HEK293 (cell line): Measurements from ENCODE around the gene ST3GAL2.

ENCODE experiments used
- BCL11A ChIP-seq: fragments of 450-650 bp; formaldehyde crosslinking; IDR thresholded peaks from 2 replicates; pipeline ENCODE4 v1.5.1; 2016; ENCODE audit warnings: low read depth, missing biosample characterization, missing genetic modification characterization
- KLF16 ChIP-seq: fragments of 450-650 bp; formaldehyde crosslinking; IDR thresholded peaks from 2 replicates; pipeline ENCODE4 v1.5.1; 2017; ENCODE audit warnings: missing biosample characterization, missing genetic modification characterization
- ZBTB20 ChIP-seq: fragments of 450-650 bp; formaldehyde crosslinking; IDR thresholded peaks from 2 replicates; pipeline ENCODE4 v1.5.1; 2016; ENCODE audit warnings: missing biosample characterization, missing genetic modification characterization
- ZBTB8A ChIP-seq: fragments of 450-650 bp; formaldehyde crosslinking; IDR thresholded peaks from 2 replicates; pipeline ENCODE4 v1.5.1; 2016; ENCODE audit warnings: missing biosample characterization, missing genetic modification characterization
- ZEB2 ChIP-seq: fragments of 450-650 bp; formaldehyde crosslinking; IDR thresholded peaks from 2 replicates; pipeline ENCODE4 v1.5.1; 2016; ENCODE audit warnings: missing biosample characterization, missing genetic modification characterization
- ZNF10 ChIP-seq: fragments of 450-650 bp; formaldehyde crosslinking; IDR thresholded peaks from 2 replicates; pipeline ENCODE4 v1.5.1; 2017; ENCODE audit warnings: missing biosample characterization, missing genetic modification characterization
- ZNF248 ChIP-seq: fragments of 450-650 bp; formaldehyde crosslinking; IDR thresholded peaks from 2 replicates; pipeline ENCODE4 v1.5.1; 2017; ENCODE audit warnings: missing biosample characterization, missing genetic modification characterization
- ZNF391 ChIP-seq: fragments of 450-650 bp; formaldehyde crosslinking; IDR thresholded peaks from 2 replicates; pipeline ENCODE4 v1.5.1; 2016; ENCODE audit warnings: low read depth, missing biosample characterization, missing genetic modification characterization, borderline replicate concordance
- ZNF501 ChIP-seq: fragments of 450-650 bp; formaldehyde crosslinking; IDR thresholded peaks from 2 replicates; pipeline ENCODE4 v1.5.1; 2016; ENCODE audit warnings: missing biosample characterization, missing genetic modification characterization
- ZNF600 ChIP-seq: fragments of 450-650 bp; formaldehyde crosslinking; IDR thresholded peaks from 2 replicates; pipeline ENCODE4 v1.5.1; 2016; ENCODE audit warnings: missing biosample characterization, missing genetic modification characterization
- ZNF610 ChIP-seq: fragments of 450-650 bp; formaldehyde crosslinking; IDR thresholded peaks from 2 replicates; pipeline ENCODE4 v1.5.1; 2016; ENCODE audit warnings: missing biosample characterization, missing genetic modification characterization, borderline replicate concordance
- ZSCAN16 ChIP-seq: fragments of 450-650 bp; formaldehyde crosslinking; IDR thresholded peaks from 2 replicates; pipeline ENCODE4 v1.5.1; 2016; ENCODE audit warnings: missing biosample characterization, missing genetic modification characterization
- ZSCAN30 ChIP-seq: fragments of 450-650 bp; IDR thresholded peaks from 2 replicates; pipeline ENCODE4 v1.5.1; 2018; ENCODE audit warnings: missing biosample characterization, mild to moderate bottlenecking, missing genetic modification characterization, moderate library complexity
- ZXDB ChIP-seq: fragments of 450-650 bp; formaldehyde crosslinking; IDR thresholded peaks from 2 replicates; pipeline ENCODE4 v1.5.1; 2016; ENCODE audit warnings: missing biosample characterization, missing genetic modification characterization
- TF ChIP-seq, protein P1 (sequence below): fragments of 450-650 bp; IDR thresholded peaks from 2 replicates; pipeline ENCODE4 v1.5.1; 2018; ENCODE audit warnings: missing biosample characterization, missing genetic modification characterization
- TF ChIP-seq, protein P2 (sequence below): fragments of 450-650 bp; formaldehyde crosslinking; IDR thresholded peaks from 2 replicates; pipeline ENCODE4 v1.5.1; 2016; ENCODE audit warnings: missing biosample characterization, missing genetic modification characterization
- TF ChIP-seq, protein P3 (sequence below): fragments of 450-650 bp; formaldehyde crosslinking; IDR thresholded peaks from 2 replicates; pipeline ENCODE4 v1.5.1; 2017; ENCODE audit warnings: missing biosample characterization, missing genetic modification characterization
- TF ChIP-seq, protein P4 (sequence below): fragments of 450-650 bp; formaldehyde crosslinking; IDR thresholded peaks from 2 replicates; pipeline ENCODE4 v1.5.1; 2017; ENCODE audit warnings: missing biosample characterization, missing genetic modification characterization
- TF ChIP-seq, protein P5 (sequence below): fragments of 450-650 bp; formaldehyde crosslinking; IDR thresholded peaks from 2 replicates; pipeline ENCODE4 v1.5.1; 2016; ENCODE audit warnings: missing biosample characterization, missing genetic modification characterization

The ST3GAL2 gene

DNA sequence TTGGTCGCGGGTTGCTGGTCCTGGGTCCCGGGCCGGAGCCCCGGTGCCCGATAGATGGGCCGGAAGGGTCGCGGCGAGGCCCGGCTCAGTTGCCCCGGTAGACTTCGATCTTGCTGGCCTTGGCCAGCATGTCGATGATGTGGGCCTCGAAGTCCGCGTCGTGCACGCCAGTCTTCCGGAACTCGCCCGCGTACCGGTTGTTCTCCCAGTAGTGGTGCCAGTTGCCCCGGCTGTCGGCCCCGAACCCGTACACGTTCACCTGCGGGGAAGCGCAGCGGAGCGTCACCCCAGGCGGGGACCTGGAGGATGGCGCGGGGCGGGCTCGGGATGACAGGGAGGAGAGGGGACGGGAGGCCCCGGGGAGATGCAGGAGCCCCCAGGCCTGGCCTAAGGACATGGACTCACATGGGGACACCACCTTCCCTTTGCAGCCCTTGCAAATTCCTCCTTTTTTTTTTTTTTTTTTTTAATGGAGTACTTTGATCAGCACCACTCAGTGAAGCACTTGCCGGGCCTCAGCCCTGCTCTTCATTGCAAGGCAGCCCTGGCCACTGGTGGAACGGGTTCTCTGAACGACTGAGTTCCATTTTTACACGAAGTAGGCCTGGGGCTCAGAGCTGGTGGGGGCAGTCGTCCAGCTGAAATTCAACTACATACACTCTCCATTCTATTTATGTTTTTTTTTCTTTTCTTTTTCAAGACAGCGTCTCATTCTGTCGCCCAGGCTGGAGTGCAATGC, 57.1 kb downstream of the ST3GAL2 start (continued):
- TF ChIP-seq BCL11A (tag by site-specific recombination) (no peak), ZSCAN16 (tag by site-specific recombination) (no peak), ZBTB20 (tag by site-specific recombination) (peak; percentile 100), ZNF610 (tag by site-specific recombination) (0 out of 2 replicates have a peak, but pooled peaks have one; percentile 15), KLF16 (peak; percentile 32), ZBTB8A (tag by site-specific recombination) (peak; percentile 82), ZSCAN30 (0 out of 2 replicates have a peak, but pooled peaks have one; percentile 20), ZNF391 (tag by site-specific recombination) (peak; percentile 64; the same call in 1 of the 2 replicates), ZEB2 (peak; percentile 49), ZNF501 (tag by site-specific recombination) (peak; percentile 24; the same call in 1 of the 2 replicates), ZNF600 (tag by site-specific recombination) (peak; percentile 37; the same call in 1 of the 2 replicates), ZNF248 (tag by site-specific recombination) (no peak), ZXDB (peak; percentile 84), ZNF10 (tag by site-specific recombination) (0 out of 2 replicates have a peak, but pooled peaks have one; percentile 23)
- TF ChIP-seq, protein P1, sequence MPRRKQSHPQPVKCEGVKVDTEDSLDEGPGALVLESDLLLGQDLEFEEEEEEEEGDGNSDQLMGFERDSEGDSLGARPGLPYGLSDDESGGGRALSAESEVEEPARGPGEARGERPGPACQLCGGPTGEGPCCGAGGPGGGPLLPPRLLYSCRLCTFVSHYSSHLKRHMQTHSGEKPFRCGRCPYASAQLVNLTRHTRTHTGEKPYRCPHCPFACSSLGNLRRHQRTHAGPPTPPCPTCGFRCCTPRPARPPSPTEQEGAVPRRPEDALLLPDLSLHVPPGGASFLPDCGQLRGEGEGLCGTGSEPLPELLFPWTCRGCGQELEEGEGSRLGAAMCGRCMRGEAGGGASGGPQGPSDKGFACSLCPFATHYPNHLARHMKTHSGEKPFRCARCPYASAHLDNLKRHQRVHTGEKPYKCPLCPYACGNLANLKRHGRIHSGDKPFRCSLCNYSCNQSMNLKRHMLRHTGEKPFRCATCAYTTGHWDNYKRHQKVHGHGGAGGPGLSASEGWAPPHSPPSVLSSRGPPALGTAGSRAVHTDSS = no peak
- TF ChIP-seq, protein P2, sequence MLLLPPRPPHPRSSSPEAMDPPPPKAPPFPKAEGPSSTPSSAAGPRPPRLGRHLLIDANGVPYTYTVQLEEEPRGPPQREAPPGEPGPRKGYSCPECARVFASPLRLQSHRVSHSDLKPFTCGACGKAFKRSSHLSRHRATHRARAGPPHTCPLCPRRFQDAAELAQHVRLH (tag by site-specific recombination) = 0 out of 2 replicates have a peak, but pooled peaks have one; percentile 9
- TF ChIP-seq, protein P3, sequence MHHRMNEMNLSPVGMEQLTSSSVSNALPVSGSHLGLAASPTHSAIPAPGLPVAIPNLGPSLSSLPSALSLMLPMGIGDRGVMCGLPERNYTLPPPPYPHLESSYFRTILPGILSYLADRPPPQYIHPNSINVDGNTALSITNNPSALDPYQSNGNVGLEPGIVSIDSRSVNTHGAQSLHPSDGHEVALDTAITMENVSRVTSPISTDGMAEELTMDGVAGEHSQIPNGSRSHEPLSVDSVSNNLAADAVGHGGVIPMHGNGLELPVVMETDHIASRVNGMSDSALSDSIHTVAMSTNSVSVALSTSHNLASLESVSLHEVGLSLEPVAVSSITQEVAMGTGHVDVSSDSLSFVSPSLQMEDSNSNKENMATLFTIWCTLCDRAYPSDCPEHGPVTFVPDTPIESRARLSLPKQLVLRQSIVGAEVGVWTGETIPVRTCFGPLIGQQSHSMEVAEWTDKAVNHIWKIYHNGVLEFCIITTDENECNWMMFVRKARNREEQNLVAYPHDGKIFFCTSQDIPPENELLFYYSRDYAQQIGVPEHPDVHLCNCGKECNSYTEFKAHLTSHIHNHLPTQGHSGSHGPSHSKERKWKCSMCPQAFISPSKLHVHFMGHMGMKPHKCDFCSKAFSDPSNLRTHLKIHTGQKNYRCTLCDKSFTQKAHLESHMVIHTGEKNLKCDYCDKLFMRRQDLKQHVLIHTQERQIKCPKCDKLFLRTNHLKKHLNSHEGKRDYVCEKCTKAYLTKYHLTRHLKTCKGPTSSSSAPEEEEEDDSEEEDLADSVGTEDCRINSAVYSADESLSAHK (tag by site-specific recombination) = peak; percentile 30; the same call in 1 of the 2 replicates
- TF ChIP-seq, protein P4, sequence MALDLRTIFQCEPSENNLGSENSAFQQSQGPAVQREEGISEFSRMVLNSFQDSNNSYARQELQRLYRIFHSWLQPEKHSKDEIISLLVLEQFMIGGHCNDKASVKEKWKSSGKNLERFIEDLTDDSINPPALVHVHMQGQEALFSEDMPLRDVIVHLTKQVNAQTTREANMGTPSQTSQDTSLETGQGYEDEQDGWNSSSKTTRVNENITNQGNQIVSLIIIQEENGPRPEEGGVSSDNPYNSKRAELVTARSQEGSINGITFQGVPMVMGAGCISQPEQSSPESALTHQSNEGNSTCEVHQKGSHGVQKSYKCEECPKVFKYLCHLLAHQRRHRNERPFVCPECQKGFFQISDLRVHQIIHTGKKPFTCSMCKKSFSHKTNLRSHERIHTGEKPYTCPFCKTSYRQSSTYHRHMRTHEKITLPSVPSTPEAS = peak; percentile 21; the same call in 1 of the 2 replicates
- TF ChIP-seq, protein P5, sequence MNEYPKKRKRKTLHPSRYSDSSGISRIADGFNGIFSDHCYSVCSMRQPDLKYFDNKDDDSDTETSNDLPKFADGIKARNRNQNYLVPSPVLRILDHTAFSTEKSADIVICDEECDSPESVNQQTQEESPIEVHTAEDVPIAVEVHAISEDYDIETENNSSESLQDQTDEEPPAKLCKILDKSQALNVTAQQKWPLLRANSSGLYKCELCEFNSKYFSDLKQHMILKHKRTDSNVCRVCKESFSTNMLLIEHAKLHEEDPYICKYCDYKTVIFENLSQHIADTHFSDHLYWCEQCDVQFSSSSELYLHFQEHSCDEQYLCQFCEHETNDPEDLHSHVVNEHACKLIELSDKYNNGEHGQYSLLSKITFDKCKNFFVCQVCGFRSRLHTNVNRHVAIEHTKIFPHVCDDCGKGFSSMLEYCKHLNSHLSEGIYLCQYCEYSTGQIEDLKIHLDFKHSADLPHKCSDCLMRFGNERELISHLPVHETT (tag by site-specific recombination) = no peak
- TF ChIP-seq, all 188 proteins: peak for 28
